Hindlimb muscle (tissue), 1 donor: ENCODE measurements around the gene SWT1. TPM values are rescaled to one million over a fixed set of nuclear protein-coding genes. Genes with fewer than 3 reads are reported as not detected.
A peak's percentile ranks its signal among the peaks of the same experiment; 100 is the strongest.

Source experiments
- DNase-seq: peaks from one replicate; pipeline ENCODE4 v3.0.0-alpha.2; 2013
- polyA plus RNA-seq: library from polyadenylated mRNA; unstranded; fragments of 120-200 nt; gene quantifications from one replicate; pipeline ENCODE4 v1.2.1, GENCODE V29; 2013; ENCODE audit not compliant: insufficient read length

The SWT1 gene
- 6.1 TPM for polyA plus RNA-seq

DNA sequence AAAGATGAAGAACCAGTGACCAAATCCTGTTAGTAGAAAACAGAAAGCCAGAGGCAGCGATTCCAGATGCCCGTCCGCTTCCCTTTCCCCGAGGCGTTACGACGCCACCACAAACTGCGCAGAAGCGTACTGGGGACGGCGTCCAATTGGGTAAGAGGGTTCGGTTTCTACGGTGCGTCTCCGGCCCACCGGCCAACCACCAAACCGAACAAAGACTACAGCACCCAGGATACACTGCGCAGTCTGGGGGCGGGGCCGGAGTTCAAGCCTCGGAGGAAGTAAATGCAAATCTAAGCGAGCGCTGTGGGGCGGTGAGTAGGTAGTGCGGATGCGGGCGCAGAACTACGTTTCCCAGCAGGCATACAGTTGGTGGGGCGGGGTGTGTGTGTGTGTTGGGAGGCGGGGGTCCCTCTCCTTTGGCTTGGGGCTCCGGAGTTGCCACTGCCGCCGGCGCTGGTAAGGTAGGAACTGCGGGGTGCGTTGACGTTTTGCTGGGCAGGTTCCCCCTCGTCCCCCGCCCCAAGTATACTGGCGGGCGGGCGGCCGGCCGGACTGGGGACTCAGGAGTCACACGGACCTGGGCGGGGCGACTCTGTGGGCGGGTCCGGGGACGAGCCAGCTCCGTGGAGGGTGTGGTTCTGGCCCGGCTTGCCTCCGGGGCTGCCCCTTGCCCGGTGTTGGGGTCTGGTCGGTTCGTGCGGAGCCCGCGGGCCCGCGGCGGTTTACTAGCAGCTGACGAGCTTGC is at the start of gene SWT1, which contains the start of gene TRMT1L:
TSS of gene SWT1 (plus strand) at position 314 of the 745 bp plus-strand sequence. CDS start 3,675 bp downstream, outside the sequence.
TSS of gene TRMT1L (minus strand) at position 100 of the 745 bp plus-strand sequence. CDS start 241 bp downstream, outside the sequence.
- DNase-seq = peak; percentile 100

DNA sequence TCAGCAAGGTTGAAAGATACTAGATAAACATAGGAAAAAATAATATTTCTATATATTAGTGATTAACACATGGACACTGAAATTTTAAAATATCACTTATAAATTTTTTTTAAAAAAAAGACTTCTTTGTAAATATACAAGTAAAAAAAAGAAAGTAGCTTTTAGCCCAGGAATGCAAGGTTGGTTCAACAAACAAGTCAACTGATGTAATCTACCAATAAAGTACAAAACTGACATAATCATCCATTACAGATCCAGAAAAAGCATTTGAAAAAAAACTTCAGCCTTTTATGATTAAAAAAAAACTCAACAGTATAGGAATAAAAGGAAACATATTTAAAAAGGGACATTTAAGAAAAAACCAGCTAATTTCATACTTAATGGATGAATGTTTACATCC is 48.6 kb upstream of the SWT1 start:
- no peak for DNase-seq

DNA sequence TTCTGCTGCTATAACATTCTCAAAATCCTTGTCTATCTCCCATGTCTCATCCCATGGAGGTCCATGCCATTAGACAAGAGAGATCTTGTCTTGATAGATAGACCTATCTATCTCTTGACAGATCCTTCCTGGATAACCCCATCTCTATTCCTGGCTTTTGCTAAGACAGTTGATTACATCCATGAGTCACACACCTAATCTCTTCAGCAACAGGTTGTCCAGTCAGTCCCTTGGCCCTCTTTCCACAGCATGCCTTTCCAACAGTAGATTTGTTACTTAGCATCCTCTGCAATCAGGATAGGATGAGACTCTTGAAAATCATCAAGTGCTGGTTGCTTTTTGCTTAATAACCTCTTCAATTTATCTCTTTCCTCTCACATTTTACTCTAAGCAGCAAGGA is 46.8 kb upstream of the SWT1 start:
- no peak for DNase-seq

DNA sequence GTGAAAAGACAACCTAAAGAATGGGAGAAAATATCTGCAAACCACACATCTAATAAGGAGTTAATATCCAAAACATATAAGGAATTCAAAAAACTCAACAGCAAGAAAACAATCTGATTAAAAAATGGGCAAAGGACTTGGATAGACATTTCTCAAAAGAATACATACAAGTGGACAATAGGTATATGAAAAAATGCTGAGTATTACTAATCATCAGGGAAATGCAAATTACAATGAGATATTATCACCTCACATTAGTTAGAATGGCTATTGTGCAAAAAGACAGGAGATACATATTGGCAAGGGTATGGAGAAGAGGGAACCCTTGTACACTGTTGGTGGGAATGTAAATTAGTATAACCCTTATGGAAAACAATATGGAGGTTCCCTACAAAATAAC is 45.1 kb upstream of the SWT1 start:
- no peak for DNase-seq

- DNase-seq = no peak
Measured at GRCh38 chr1:185112356-185112755, 44.6 kb upstream of the SWT1 start.

DNA sequence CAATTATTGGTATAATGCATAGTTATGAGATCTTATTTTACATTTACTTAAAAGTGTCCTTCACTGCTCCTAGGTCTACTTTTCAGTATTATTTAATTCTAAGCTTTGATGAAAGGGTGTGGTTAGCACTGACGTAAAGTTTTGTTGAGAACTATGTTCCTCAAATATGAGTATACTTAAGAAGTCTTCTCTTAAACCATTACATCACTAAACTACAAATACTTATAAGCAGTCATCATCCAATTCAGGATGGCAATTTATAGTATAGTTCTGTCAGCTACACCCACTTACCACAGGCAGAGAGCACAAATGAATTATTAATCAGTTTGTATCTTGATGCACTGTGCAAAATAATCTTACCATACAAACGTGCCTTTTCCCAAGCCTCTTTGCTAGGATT is 27.3 kb upstream of the SWT1 start:
- no peak for DNase-seq

- DNase-seq = no peak
Measured at GRCh38 chr1:185132534-185132933, 24.4 kb upstream of the SWT1 start.

GRCh38 chr1:185137896-185138545 is 18.9 kb upstream of the SWT1 start:
- no peak for DNase-seq

- DNase-seq = no peak
Measured at GRCh38 chr1:185139246-185139645, 17.7 kb upstream of the SWT1 start.

GRCh38 chr1:185144233-185144632 is 12.7 kb upstream of the SWT1 start:
- no peak for DNase-seq

DNA sequence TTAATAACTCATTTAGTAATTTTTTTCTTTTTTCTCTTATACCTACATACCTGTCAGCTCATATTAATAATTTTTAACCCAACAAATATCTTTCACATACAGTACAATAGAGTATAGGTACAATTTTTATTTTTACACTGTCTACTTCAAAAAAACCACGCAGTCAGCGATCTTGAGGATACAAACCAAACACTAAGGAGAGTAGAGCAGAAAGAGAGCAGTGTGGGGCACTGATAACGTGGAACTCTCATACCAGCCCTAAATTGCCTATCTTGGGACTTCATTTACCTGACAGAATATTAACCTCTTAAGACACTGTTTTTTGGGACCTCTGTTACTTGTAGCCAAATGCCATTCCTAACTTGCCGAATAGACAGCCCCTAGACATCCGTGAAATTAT is 5.8 kb upstream of the SWT1 start:
- DNase-seq = no peak

- DNase-seq = no peak
Measured at GRCh38 chr1:185152187-185152767, 4.7 kb upstream of the SWT1 start.

DNA sequence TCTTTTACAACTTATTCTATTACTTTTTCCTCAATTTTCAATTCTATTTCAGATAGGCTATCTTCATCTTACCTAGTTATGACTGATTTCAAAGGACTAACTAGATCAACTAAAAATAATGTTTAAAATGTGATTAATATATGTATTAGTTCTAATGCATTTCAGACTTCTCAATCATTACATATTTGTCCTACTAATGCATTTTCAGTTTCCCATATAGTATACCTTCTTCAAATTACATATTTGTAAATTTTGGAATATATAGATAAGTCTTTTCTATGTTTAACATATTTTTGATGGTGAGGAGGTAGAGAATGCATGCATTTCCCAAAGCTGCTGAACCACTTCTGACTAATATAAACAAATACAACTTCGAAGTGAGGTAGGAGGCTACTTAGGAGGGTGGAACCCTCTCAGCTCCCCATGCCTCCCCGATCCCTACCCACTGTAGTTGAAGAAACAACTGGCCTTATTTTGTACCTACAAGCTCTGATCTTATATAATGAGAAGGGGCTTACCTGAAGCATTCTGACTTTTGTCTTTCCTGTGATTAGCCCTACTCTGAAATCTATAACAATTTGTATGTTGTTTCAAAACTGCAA is 2.0 kb upstream of the SWT1 start:
- DNase-seq = no peak

- DNase-seq = peak; percentile 15
Measured at GRCh38 chr1:185155600-185156287, 1.2 kb upstream of the SWT1 start.

DNA sequence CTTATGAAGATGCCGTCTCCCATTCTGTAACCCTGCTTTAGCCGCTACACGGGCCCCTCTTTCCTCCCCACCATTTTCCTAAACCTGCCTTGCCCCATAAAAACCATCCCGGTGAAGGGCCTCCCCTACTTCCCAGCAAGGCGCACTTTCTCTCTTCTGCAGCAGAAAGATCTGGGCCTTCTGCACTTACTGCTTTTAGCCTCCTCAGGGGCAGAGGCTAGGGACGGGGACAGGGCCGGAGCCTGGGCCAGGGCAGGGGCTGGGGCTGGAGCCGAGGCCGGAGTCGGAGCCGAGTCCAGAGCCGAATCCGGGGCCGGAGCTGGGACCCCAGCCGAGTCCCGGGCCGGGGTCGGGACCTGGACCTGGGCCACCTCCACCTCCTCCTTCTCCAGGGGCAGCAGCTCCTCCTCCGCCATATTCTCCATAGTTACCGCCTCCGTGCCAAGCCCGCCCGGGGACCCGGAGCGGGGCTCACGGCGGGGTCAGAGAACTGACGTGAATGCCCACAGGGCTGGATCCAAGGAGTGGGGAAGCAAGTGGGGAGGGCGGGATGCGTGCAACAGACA is 596 bp upstream of the SWT1 start:
- DNase-seq = no peak

DNA sequence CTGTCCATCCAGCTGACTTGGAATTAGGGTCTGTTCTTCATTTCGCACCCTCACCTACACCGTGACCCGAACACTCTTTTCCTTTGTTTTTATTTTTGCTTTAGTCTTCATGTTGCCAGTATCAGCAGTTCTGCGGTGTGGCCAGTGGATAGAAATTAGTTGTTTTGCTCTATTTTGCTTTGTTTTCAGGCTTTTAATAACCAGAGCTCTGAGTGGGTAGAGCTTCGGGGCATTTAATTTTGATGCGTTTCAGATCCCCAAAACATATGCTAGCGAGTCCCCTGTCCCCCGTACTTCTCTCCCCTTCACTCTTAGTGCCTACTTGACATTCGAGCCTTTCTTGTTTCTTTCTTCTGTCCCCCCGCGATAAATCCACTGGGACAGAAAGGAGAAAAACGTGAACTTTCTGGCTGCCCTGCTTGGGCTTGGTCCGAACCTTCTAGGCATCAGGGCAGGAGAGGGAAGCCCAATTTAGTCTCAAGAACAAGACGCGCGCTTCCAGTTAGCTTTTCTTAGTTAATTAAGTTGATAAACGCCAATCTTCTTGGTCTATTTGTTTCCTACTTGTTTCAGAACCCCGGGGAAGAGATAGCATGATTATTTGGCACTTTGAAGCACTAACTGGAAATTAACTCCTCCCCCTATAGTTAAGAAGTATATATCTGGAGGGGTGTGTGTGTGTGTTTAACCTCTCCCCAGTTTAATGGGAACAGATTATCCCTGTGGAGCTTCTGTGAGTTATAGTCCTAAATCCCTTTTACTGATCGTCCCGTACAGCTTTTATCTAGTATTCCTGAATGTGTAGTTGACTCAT is 839 bp downstream of the SWT1 start:
- DNase-seq = peak; percentile 25

- no peak for DNase-seq
Measured at GRCh38 chr1:185158800-185159199, 1.8 kb downstream of the SWT1 start.

DNA sequence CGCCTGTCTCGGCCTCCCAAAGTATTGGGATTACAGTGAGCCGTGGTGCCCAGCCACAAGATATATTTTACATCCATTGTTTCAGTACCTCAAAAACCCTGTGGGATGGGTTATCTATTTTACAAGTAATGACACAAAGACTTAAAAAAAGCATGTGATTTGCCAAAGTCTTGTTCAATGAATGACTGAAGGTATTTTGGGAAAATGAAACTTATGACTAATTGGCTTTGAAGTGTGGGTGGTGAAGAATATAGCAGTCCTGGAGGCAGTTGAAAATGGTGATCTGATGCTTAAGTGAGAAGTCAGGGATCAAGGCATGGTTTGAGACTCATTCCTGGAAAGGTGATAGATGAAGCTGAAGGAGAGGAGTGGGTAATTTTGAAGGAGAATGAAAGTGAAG is 3.0 kb downstream of the SWT1 start:
- no peak for DNase-seq

GRCh38 chr1:185162491-185162890 is 5.5 kb downstream of the SWT1 start:
- DNase-seq = no peak

GRCh38 chr1:185166106-185166505 is 9.1 kb downstream of the SWT1 start:
- DNase-seq = no peak

DNA sequence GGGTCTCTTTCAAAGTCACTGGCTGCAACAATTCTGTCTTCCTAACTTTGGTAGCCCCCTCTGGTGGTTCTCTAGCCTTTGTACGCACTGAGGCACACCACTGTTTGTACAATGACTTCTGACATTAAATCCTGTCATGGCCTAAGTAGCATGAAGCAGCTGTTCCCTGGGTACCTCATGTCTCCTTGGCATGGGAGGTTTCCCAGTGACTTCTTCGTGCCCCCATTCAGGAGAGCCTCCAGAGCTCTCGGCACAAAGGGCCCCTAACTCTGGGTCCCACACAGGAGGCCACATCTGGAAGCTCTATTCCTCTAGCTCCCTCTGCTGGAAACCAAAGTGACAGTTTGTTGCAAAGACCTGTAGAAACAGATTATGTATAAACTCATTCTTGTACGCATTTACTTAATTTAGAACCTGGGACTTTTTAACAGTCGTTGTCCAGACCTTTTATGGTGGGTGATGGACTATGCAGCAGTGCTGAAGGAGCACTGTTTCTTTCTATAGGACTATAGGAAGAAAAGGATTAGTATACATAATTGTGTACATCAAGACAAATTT is 13.4 kb downstream of the SWT1 start:
- peak; percentile 68 for DNase-seq
